ENCODE data around the gene ANKRD6. TPM values are rescaled to one million over a fixed set of nuclear protein-coding genes. Genes with fewer than 3 reads are reported as not detected.

The ANKRD6 gene
- total RNA-seq, 1 donor from 2014 or later, result 6.2 TPM

- TF ChIP-seq CTCF (conservative IDR thresholded peaks at IDR 0.05; ENCODE audit: low read depth, low read length), result no peak
- H3K4me3 ChIP-seq (ENCODE audit: low read depth, low read length), result no peak overlapping the region
- no peak for DNase-seq (ENCODE audit: low read depth)
These were observed 166.8 kb downstream of the ANKRD6 start for GRCh38 chr6:89599727-89600126.

- no peak for TF ChIP-seq CTCF (conservative IDR thresholded peaks at IDR 0.05; ENCODE audit: low read depth, low read length)
- DNase-seq (ENCODE audit: low read depth), result no peak
- H3K4me3 ChIP-seq (ENCODE audit: low read depth, low read length), result no peak overlapping the region
These were observed 169.2 kb downstream of the ANKRD6 start for GRCh38 chr6:89602166-89602565.

- no peak overlapping the region for H3K4me3 ChIP-seq (ENCODE audit: low read depth, low read length)
- no peak for TF ChIP-seq CTCF (conservative IDR thresholded peaks at IDR 0.05; ENCODE audit: low read depth, low read length)
- no peak for DNase-seq (ENCODE audit: low read depth)
These were observed 171.7 kb downstream of the ANKRD6 start for GRCh38 chr6:89604653-89605052.

GRCh38 chr6:89605861-89606260, 172.9 kb downstream of the ANKRD6 start:
- DNase-seq (ENCODE audit: low read depth), result no peak
- H3K4me3 ChIP-seq (ENCODE audit: low read depth, low read length), result no peak overlapping the region
- no peak for TF ChIP-seq CTCF (conservative IDR thresholded peaks at IDR 0.05; ENCODE audit: low read depth, low read length)

- no peak for DNase-seq (ENCODE audit: low read depth)
- TF ChIP-seq CTCF (conservative IDR thresholded peaks at IDR 0.05; ENCODE audit: low read depth, low read length), result peak; percentile 84
- H3K4me3 ChIP-seq (ENCODE audit: low read depth, low read length), result no peak overlapping the region
These were observed 177.2 kb downstream of the ANKRD6 start for GRCh38 chr6:89610149-89610642.

GRCh38 chr6:89611666-89612065, 178.7 kb downstream of the ANKRD6 start:
- peak; percentile 18 for DNase-seq (ENCODE audit: low read depth)

More at GRCh38 chr6:89611666-89612065, 178.7 kb downstream of the ANKRD6 start:
- H3K4me3 ChIP-seq (ENCODE audit: low read depth, low read length), result no peak overlapping the region
- no peak for TF ChIP-seq CTCF (conservative IDR thresholded peaks at IDR 0.05; ENCODE audit: low read depth, low read length)

Measured in epithelial cell of proximal tubule (primary cell).